Activated T-helper 2 cell treated with anti-CD3 and anti-CD28 coated beads, Interferon-gamma antibody, Interleukin-2, Interleukin-4, amounts not matched to agents 10 μg/mL and 5 μg/mL and 100 μg/mL, durations not matched to agents 14 hours and 24 hours and 36 hours (primary cell): ENCODE data around the gene ACVR1C. TPM values are rescaled to one million over a fixed set of nuclear protein-coding genes. Genes with fewer than 3 reads are reported as not detected.
"Not testable (repeated sequence)": the region's sequence is repeated elsewhere in the genome, so short reads cannot be mapped to it uniquely, and the experiment has no call there.

ENCODE experiments used
- DNase-seq: peaks from one replicate; pipeline ENCODE4 v3.0.0; 2021; ENCODE audit warnings: low spot score
- H3K27ac Mint-ChIP-seq: one replicate; pipeline ENCODE4 v1.8.0; 2021; ENCODE audit warnings: mixed read lengths
- H3K27me3 Mint-ChIP-seq: one replicate; pipeline ENCODE4 v1.8.0; 2021; ENCODE audit warnings: low read depth, mixed read lengths
- H3K36me3 Mint-ChIP-seq: one replicate; pipeline ENCODE4 v1.8.0; 2021; ENCODE audit warnings: low read depth, mixed read lengths
- H3K4me1 Mint-ChIP-seq: one replicate; pipeline ENCODE4 v1.8.0; 2021; ENCODE audit warnings: low read depth, mixed read lengths
- H3K4me3 Mint-ChIP-seq: one replicate; pipeline ENCODE4 v1.8.0; 2021; ENCODE audit warnings: low read depth, mild to moderate bottlenecking, moderate library complexity, mixed read lengths
- H3K9me3 Mint-ChIP-seq: one replicate; pipeline ENCODE4 v1.8.0; 2021; ENCODE audit warnings: mixed read lengths
- intact Hi-C: fragments of 100-400 bp; cut with micrococcal nuclease; formaldehyde crosslinking; loops from one replicate; pipeline ENCODE4 v1.15.1; 2023
- total RNA-seq: library from RNA; stranded (reverse); gene quantifications from 2 replicates; pipeline ENCODE4 v1.2.3, GENCODE V29; 2022

The ACVR1C gene
- total RNA-seq, 1 donor from 2014 or later, result 0.94 TPM

DNA sequence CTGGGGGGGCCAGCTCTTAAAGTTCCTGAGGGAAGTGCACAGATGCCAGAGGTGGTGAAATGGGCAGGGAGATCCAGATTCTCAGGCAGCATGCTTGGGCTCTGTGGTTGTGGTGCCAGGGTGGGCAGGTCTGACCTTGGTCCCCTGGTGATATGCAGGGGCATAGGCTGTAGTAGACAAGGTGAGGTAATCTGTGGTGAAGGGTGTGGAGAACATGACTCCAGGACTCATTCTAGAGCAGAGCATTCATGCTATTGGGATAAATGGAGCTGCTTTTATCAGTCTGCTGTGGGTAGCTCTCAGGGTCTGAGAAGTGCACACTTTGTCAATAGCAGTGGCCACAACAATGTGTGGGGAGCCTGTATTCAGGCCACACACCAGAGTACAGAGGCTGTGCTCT, 16.9 kb downstream of the ACVR1C start:
- no peak overlapping the region for H3K27ac Mint-ChIP-seq
- peaks cover 6% of the 10 kb centered on the region for H3K36me3 Mint-ChIP-seq
- intact Hi-C loops, result no loop called here
- H3K4me1 Mint-ChIP-seq, result peaks cover 16% of the 10 kb centered on the region
- peaks cover 22% of the 10 kb centered on the region for H3K27me3 Mint-ChIP-seq
- peaks cover 16% of the 10 kb centered on the region for H3K9me3 Mint-ChIP-seq
- no peak for DNase-seq
- no peak overlapping the region for H3K4me3 Mint-ChIP-seq

- Mint-ChIP-seq H3K4me1 (peaks cover 16% of the 10 kb centered on the region), H3K27me3 (peaks cover 20% of the 10 kb centered on the region), H3K27ac (no peak overlapping the region), H3K9me3 (peaks cover 16% of the 10 kb centered on the region), H3K36me3 (peaks cover 6% of the 10 kb centered on the region), H3K4me3 (no peak overlapping the region)
- intact Hi-C loops, result no loop called here
- DNase-seq, result no peak
Measured at GRCh38 chr2:157611110-157611509, 17.6 kb downstream of the ACVR1C start.

DNA sequence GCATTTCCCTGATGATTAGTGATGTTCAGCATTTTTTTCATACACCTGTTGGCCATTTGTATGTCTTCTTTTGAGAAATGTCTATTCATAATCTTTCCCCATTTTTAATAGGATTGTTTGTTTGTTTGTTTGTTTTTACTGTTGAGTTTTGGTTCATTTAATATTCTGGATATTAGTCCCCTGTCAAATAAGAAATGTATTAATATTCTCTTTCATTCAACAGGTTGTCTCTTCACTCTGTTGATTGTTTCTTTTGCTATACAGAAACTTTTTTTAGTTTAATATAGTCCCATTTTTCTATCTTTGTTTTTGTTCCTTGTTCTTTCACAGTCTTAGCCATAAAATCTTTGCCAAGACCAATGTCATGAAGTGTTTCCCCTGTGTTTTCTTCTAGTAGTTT, 22.1 kb downstream of the ACVR1C start:
- Mint-ChIP-seq H3K4me3 (no peak overlapping the region), H3K27ac (no peak overlapping the region), H3K27me3 (peaks cover 38% of the 10 kb centered on the region), H3K9me3 (peaks cover 16% of the 10 kb centered on the region), H3K36me3 (peaks cover 6% of the 10 kb centered on the region), H3K4me1 (peaks cover 20% of the 10 kb centered on the region)
- DNase-seq, result no peak
- intact Hi-C loops, result no loop called here

- Mint-ChIP-seq H3K4me1 (peaks cover 5% of the 10 kb centered on the region), H3K27ac (no peak overlapping the region), H3K36me3 (no peaks in the 10 kb centered on the region), H3K4me3 (no peak overlapping the region), H3K27me3 (peaks cover 44% of the 10 kb centered on the region), H3K9me3 (no peaks in the 10 kb centered on the region)
- DNase-seq, result no peak
- intact Hi-C loops, result no loop called here
Measured at GRCh38 chr2:157603198-157603597, 25.5 kb downstream of the ACVR1C start.

DNA sequence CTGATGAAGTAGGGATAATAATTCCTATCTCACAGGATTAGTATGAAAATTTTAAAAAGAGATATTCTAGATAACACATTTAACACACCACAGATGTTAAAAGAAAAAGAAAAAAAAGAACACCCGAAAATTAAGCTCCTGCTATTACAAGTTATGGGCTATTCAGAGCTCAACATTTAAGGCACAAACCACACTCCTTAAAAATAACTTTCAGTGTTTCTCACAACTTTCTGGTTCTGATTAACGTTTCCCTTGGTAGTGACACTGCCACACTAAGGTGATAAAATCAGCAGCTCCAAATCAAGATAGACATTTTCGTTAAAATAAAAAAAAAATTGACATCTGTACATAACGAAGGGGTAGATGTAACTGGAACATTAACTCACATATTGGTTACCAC, 26.9 kb downstream of the ACVR1C start:
- intact Hi-C loops, result no loop called here
- no peaks in the 10 kb centered on the region for H3K9me3 Mint-ChIP-seq
- no peak for DNase-seq
- H3K36me3 Mint-ChIP-seq, result no peaks in the 10 kb centered on the region
- no peak overlapping the region for H3K27ac Mint-ChIP-seq
- H3K27me3 Mint-ChIP-seq, result peaks cover 46% of the 10 kb centered on the region
- H3K4me1 Mint-ChIP-seq, result peaks cover 7% of the 10 kb centered on the region
- H3K4me3 Mint-ChIP-seq, result no peak overlapping the region

DNA sequence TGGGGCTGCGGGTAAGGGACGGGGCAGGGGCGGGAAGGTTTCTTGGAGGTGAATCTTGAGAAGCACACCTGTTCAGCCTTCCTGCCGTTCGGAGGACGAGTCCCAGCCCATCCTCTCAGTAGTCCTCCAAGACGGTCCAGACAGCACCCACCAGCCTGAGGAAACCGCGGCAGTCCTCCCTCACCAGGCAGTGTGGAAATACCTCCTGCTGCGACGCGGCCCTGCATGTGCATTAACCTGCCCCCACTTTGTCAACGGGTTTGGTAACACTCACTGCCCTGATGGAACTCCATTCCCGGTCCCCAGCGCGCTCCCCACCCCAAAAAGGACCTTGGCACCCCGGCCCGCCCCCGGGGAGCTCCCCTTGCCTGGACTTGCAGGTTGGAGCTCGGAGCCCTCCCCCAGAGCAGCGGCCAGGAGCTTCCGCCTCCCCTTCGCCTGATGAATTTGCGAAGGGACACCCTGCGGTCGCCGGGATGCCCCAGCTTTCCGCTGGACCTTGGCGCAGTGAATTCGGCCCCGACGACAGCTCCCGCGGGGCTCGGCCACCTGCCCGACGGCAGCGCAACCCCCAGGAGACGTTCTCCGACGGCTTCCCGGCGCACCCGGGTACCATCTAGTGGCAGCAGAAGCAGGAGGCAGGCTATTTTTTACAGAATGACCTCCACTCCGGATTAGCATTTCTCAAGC, 31.5 kb downstream of the ACVR1C start:
- peak; percentile 20 for DNase-seq
- H3K4me1 Mint-ChIP-seq, result peaks cover 6% of the 10 kb centered on the region
- peaks cover 47% of the 10 kb centered on the region for H3K27me3 Mint-ChIP-seq
- no peak overlapping the region for H3K27ac Mint-ChIP-seq
- H3K36me3 Mint-ChIP-seq, result no peaks in the 10 kb centered on the region
- H3K4me3 Mint-ChIP-seq, result peak overlapping the region; percentile 39
- intact Hi-C loops, result loop anchor here (1.0 to 10.0 kb wide), 4 partner anchors 105 to 295 kb away; no protein-coding TSS in a partner anchor
- no peaks in the 10 kb centered on the region for H3K9me3 Mint-ChIP-seq

GRCh38 chr2:157593411-157593810, 35.3 kb downstream of the ACVR1C start:
- intact Hi-C loops, result loop anchor here (10.0 kb wide), 1 partner anchor 169 kb away; no protein-coding TSS in a partner anchor
- no peaks in the 10 kb centered on the region for H3K9me3 Mint-ChIP-seq
- no peak overlapping the region for H3K4me3 Mint-ChIP-seq
- H3K27ac Mint-ChIP-seq, result no peak overlapping the region
- no peaks in the 10 kb centered on the region for H3K36me3 Mint-ChIP-seq
- H3K27me3 Mint-ChIP-seq, result peaks cover 43% of the 10 kb centered on the region
- no peak for DNase-seq
- H3K4me1 Mint-ChIP-seq, result peaks cover 2% of the 10 kb centered on the region

GRCh38 chr2:157592948-157593347, 35.7 kb downstream of the ACVR1C start:
- no peak overlapping the region for H3K27ac Mint-ChIP-seq
- H3K27me3 Mint-ChIP-seq, result peaks cover 43% of the 10 kb centered on the region
- H3K4me1 Mint-ChIP-seq, result peaks cover 2% of the 10 kb centered on the region
- no peaks in the 10 kb centered on the region for H3K9me3 Mint-ChIP-seq
- no peaks in the 10 kb centered on the region for H3K36me3 Mint-ChIP-seq
- no peak for DNase-seq
- no peak overlapping the region for H3K4me3 Mint-ChIP-seq
- intact Hi-C loops, result loop anchor here (10.0 kb wide), 1 partner anchor 168 kb away; no protein-coding TSS in a partner anchor

- DNase-seq, result no peak
- intact Hi-C loops, result loop anchor here (10.0 kb wide), 1 partner anchor 168 kb away; no protein-coding TSS in a partner anchor
- no peaks in the 10 kb centered on the region for H3K9me3 Mint-ChIP-seq
- H3K36me3 Mint-ChIP-seq, result no peaks in the 10 kb centered on the region
- H3K27ac Mint-ChIP-seq, result no peak overlapping the region
- H3K27me3 Mint-ChIP-seq, result peaks cover 38% of the 10 kb centered on the region
- no peaks in the 10 kb centered on the region for H3K4me1 Mint-ChIP-seq
- no peak overlapping the region for H3K4me3 Mint-ChIP-seq
Measured at GRCh38 chr2:157592374-157592773, 36.3 kb downstream of the ACVR1C start.

DNA sequence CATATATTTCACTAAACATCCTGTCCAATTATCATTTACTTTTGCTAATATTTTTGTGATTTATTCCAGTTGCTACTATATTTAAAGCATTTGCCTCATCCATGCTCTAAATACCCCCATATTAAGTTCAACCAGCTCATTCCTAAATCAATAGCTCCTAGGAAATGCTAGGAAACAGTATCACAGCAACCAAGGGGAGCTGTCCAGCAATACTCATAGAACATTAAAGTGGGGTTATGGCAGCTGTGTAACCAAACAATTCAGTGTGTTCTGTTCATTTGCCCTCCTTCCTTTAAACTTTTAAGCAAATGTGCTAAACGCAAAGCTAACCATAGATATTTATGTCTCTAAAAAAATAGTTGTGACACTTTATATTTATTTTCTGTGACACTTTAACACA, 41.1 kb downstream of the ACVR1C start:
- intact Hi-C loops, result no loop called here
- H3K9me3 Mint-ChIP-seq, result no peaks in the 10 kb centered on the region
- H3K4me3 Mint-ChIP-seq, result no peak overlapping the region
- H3K27me3 Mint-ChIP-seq, result peaks cover 12% of the 10 kb centered on the region
- no peaks in the 10 kb centered on the region for H3K4me1 Mint-ChIP-seq
- H3K36me3 Mint-ChIP-seq, result no peaks in the 10 kb centered on the region
- no peak for DNase-seq
- H3K27ac Mint-ChIP-seq, result no peak overlapping the region

DNA sequence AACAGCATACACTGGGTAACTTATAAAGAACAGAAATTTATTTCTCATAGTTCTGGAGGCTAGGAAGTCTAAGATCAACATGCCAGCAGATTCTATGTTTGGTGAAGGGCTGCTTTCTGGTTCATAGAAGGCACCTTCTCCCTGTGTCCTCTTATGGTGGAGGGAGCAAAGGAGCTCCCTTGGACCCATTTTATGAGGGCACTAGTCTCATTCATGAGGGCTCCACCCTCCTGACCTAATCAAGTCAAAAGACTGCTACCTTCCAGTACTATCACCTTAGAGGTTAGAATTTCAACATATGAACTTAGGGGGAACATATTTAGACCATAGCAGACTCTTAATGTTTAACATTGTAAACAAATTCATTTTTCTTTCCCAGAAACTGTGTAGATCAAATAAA, 54.5 kb downstream of the ACVR1C start:
- no peak for DNase-seq
- Mint-ChIP-seq H3K27me3 (peaks cover 1% of the 10 kb centered on the region), H3K4me1 (no peaks in the 10 kb centered on the region), H3K9me3 (no peaks in the 10 kb centered on the region), H3K36me3 (no peaks in the 10 kb centered on the region), H3K4me3 (no peak overlapping the region), H3K27ac (no peak overlapping the region)
- intact Hi-C loops, result no loop called here

- intact Hi-C loops, result no loop called here
- Mint-ChIP-seq H3K4me3 (no peak overlapping the region), H3K27me3 (no peaks in the 10 kb centered on the region), H3K27ac (no peak overlapping the region), H3K36me3 (no peaks in the 10 kb centered on the region), H3K4me1 (no peaks in the 10 kb centered on the region), H3K9me3 (no peaks in the 10 kb centered on the region)
- no peak for DNase-seq
Measured at GRCh38 chr2:157572725-157573124, 55.9 kb downstream of the ACVR1C start.

DNA sequence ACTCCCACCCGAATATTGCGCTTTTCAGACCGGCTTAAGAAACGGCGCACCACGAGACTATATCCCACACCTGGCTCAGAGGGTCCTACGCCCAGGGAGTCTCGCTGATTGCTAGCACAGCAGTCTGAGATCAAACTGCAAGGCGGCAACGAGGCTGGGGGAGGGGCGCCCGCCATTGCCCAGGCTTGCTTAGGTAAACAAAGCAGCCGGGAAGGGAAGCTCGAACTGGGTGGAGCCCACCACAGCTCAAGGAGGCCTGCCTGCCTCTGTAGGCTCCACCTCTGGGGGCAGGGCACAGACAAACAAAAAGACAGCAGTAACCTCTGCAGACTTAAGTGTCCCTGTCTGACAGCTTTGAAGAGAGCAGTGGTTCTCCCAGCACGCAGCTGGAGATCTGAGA, 62.0 kb downstream of the ACVR1C start:
- H3K4me3 Mint-ChIP-seq, H3K27me3 Mint-ChIP-seq, DNase-seq, H3K36me3 Mint-ChIP-seq, H3K4me1 Mint-ChIP-seq, H3K9me3 Mint-ChIP-seq, H3K27ac Mint-ChIP-seq, intact Hi-C loops: not testable (repeated sequence)
